Measurements from ENCODE around the gene BTC. TPM values are rescaled to one million over a fixed set of nuclear protein-coding genes. Genes with fewer than 3 reads are reported as not detected.

The BTC gene
- polyA plus RNA-seq, 1 of the 3 experiments (the other 2 are of a cell fraction): not detected

DNA sequence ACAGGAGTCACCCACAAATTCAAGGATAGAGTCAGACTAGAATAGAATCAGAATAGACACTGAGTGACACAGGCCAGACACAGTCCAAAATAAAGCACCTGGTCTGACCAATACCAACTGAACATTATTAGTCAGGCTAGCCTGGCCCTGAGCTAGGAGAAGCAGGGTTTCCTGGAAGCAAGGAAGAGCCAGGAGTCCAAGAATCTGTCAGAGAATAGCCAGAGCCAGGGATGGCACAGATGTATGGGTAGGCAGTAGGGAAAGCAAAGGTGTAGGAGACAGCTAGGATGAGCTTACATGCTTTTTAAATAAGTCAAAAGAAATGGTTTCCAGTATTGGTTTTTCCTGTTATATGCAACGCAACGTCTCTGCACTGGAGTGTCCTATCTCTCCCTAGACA is 3.7 kb downstream of the BTC start:
- Histone ChIP-seq H3F3A (replicated peaks; ENCODE audit: insufficient read depth) (no peaks in the 10 kb centered on the region), H2AFZ (ENCODE audit: low read depth) (no peak overlapping the region), H3K4me3 (ENCODE audit: low read depth in 2 of 2, low read length in 1 of 2) (no peak overlapping the region), H3K36me3 (replicated peaks in 1 of 2; ENCODE audit: control insufficient read depth in 1 of 2, insufficient read depth in 2 of 2, low read length in 1 of 2) (no peaks in the 10 kb centered on the region), H3K9ac (no peak overlapping the region), H4K20me1 (ENCODE audit: insufficient read depth) (no peaks in the 10 kb centered on the region), H3K4me1 (ENCODE audit: control insufficient read depth in 1 of 2, insufficient read depth in 2 of 2, low read depth in 1 of 2, low read length in 1 of 2) (no peaks in the 10 kb centered on the region), H3K9me2 (no peaks in the 10 kb centered on the region), H3K79me2 (ENCODE audit: insufficient read depth) (no peaks in the 10 kb centered on the region), H3K27ac (ENCODE audit: low read depth in 2 of 2, low read length in 1 of 2) (no peak overlapping the region), H3K27me3 (ENCODE audit: insufficient read depth) (peaks cover 24% of the 10 kb centered on the region; the same call in 1 of the 2 replicates), H3K4me2 (no peak overlapping the region), H3K9me3 (no peaks in the 10 kb centered on the region)
- ChIA-PET CTCF (no interaction called here), POLR2A (no interaction called here)
- WGBS (ENCODE audit: low lambda C conversion rate): 20% methylated on average over 2 of the region's 2 CpGs
- DNase-seq: no peak
- TF ChIP-seq TEAD4 (IDR thresholded peaks at IDR 0.05; ENCODE audit: borderline replicate concordance, insufficient read depth) (no peak), RAD21 (IDR thresholded peaks at IDR 0.05; ENCODE audit: low read length) (no peak), NFIC (IDR thresholded peaks at IDR 0.05; ENCODE audit: borderline replicate concordance) (no peak), SMC3 (IDR thresholded peaks at IDR 0.05; ENCODE audit: low read depth, low read length) (no peak), POLR2AphosphoS5 (IDR thresholded peaks at IDR 0.05; ENCODE audit: low read depth, low read length) (no peak), FOXM1 (IDR thresholded peaks at IDR 0.05; ENCODE audit: low read depth) (no peak), JUND (IDR thresholded peaks at IDR 0.05) (no peak), EP300 (IDR thresholded peaks at IDR 0.05; ENCODE audit: borderline replicate concordance in 1 of 2, low read depth in 1 of 2, low read length in 1 of 2) (no peak), MEF2A (IDR thresholded peaks at IDR 0.05; ENCODE audit: borderline replicate concordance, low read depth) (no peak), NRF1 (IDR thresholded peaks at IDR 0.05; ENCODE audit: low read depth, low read length) (no peak), CHD2 (IDR thresholded peaks at IDR 0.05; ENCODE audit: low read length, partially characterized antibody) (no peak), MXI1 (IDR thresholded peaks at IDR 0.05; ENCODE audit: low read depth, low read length) (no peak), TAF1 (IDR thresholded peaks at IDR 0.05; ENCODE audit: borderline replicate concordance, low read depth, low read length) (no peak), RCOR1 (IDR thresholded peaks at IDR 0.05; ENCODE audit: low read length) (no peak)
- TF ChIP-seq, protein P1, sequence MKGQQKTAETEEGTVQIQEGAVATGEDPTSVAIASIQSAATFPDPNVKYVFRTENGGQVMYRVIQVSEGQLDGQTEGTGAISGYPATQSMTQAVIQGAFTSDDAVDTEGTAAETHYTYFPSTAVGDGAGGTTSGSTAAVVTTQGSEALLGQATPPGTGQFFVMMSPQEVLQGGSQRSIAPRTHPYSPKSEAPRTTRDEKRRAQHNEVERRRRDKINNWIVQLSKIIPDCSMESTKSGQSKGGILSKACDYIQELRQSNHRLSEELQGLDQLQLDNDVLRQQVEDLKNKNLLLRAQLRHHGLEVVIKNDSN (IDR thresholded peaks at IDR 0.05; ENCODE audit: borderline replicate concordance, low read depth): no peak
- TF ChIP-seq, protein P2, sequence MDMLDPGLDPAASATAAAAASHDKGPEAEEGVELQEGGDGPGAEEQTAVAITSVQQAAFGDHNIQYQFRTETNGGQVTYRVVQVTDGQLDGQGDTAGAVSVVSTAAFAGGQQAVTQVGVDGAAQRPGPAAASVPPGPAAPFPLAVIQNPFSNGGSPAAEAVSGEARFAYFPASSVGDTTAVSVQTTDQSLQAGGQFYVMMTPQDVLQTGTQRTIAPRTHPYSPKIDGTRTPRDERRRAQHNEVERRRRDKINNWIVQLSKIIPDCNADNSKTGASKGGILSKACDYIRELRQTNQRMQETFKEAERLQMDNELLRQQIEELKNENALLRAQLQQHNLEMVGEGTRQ (IDR thresholded peaks at IDR 0.05; ENCODE audit: borderline replicate concordance, low read depth, low read length): no peak

DNA sequence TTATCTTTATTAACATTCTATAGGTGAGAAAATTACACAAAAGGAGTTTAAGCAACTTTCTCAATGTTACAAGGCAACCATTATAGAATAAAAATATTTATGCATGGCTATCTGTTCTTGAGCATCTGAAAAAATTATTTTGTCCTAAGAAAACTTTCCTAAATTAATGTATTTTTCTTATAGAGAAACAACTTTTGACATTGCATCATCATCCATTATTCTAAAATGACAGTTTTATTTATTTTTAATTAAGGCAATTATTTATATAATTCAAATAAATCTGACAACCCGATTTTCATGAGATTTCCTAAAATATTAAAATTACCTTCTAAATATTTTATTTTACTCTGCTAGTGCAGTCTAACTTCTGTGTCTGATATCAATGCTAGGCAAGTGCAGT is 4.8 kb downstream of the BTC start:
- ChIA-PET CTCF (no interaction called here), POLR2A (no interaction called here)
- no peak overlapping the region for H3K9ac ChIP-seq
- H3K4me2 ChIP-seq: no peak overlapping the region
- no peak overlapping the region for H2AFZ ChIP-seq (ENCODE audit: low read depth)
- DNase-seq: no peak
- no peaks in the 10 kb centered on the region for H3K9me3 ChIP-seq
- H3K79me2 ChIP-seq (ENCODE audit: insufficient read depth): no peaks in the 10 kb centered on the region
- no peaks in the 10 kb centered on the region for H3K9me2 ChIP-seq
- H4K20me1 ChIP-seq (ENCODE audit: insufficient read depth): no peaks in the 10 kb centered on the region
- H3K27me3 ChIP-seq (ENCODE audit: insufficient read depth): peaks cover 24% of the 10 kb centered on the region; the same call in 1 of the 2 replicates
- H3K27ac ChIP-seq (ENCODE audit: low read depth in 2 of 2, low read length in 1 of 2): no peak overlapping the region
- H3K4me3 ChIP-seq (ENCODE audit: low read depth in 2 of 2, low read length in 1 of 2): no peak overlapping the region
- H3K36me3 ChIP-seq (replicated peaks in 1 of 2; ENCODE audit: control insufficient read depth in 1 of 2, insufficient read depth in 2 of 2, low read length in 1 of 2): no peaks in the 10 kb centered on the region
- WGBS (ENCODE audit: low lambda C conversion rate): 0% methylated on average over 1 of the region's 1 CpG
- no peaks in the 10 kb centered on the region for H3F3A ChIP-seq (replicated peaks; ENCODE audit: insufficient read depth)
- no peaks in the 10 kb centered on the region for H3K4me1 ChIP-seq (ENCODE audit: control insufficient read depth in 1 of 2, insufficient read depth in 2 of 2, low read depth in 1 of 2, low read length in 1 of 2)
- TF ChIP-seq, protein P3, sequence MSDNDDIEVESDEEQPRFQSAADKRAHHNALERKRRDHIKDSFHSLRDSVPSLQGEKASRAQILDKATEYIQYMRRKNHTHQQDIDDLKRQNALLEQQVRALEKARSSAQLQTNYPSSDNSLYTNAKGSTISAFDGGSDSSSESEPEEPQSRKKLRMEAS (IDR thresholded peaks at IDR 0.05; ENCODE audit: low read depth): no peak
- TF ChIP-seq GATA2 (CRISPR knock-in tag; IDR thresholded peaks at IDR 0.05) (no peak), NRF1 (IDR thresholded peaks at IDR 0.05; ENCODE audit: low read depth, low read length) (no peak), POLR2AphosphoS5 (IDR thresholded peaks at IDR 0.05; ENCODE audit: low read depth, low read length) (no peak), RXRA (IDR thresholded peaks at IDR 0.05; ENCODE audit: borderline replicate concordance, low read depth) (no peak), TCF12 (IDR thresholded peaks at IDR 0.05) (no peak), MXI1 (IDR thresholded peaks at IDR 0.05; ENCODE audit: low read depth, low read length) (no peak)
- TF ChIP-seq, protein P4, sequence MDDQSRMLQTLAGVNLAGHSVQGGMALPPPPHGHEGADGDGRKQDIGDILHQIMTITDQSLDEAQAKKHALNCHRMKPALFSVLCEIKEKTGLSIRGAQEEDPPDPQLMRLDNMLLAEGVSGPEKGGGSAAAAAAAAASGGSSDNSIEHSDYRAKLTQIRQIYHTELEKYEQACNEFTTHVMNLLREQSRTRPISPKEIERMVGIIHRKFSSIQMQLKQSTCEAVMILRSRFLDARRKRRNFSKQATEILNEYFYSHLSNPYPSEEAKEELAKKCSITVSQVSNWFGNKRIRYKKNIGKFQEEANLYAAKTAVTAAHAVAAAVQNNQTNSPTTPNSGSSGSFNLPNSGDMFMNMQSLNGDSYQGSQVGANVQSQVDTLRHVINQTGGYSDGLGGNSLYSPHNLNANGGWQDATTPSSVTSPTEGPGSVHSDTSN (IDR thresholded peaks at IDR 0.05): no peak
- TF ChIP-seq, protein P5, sequence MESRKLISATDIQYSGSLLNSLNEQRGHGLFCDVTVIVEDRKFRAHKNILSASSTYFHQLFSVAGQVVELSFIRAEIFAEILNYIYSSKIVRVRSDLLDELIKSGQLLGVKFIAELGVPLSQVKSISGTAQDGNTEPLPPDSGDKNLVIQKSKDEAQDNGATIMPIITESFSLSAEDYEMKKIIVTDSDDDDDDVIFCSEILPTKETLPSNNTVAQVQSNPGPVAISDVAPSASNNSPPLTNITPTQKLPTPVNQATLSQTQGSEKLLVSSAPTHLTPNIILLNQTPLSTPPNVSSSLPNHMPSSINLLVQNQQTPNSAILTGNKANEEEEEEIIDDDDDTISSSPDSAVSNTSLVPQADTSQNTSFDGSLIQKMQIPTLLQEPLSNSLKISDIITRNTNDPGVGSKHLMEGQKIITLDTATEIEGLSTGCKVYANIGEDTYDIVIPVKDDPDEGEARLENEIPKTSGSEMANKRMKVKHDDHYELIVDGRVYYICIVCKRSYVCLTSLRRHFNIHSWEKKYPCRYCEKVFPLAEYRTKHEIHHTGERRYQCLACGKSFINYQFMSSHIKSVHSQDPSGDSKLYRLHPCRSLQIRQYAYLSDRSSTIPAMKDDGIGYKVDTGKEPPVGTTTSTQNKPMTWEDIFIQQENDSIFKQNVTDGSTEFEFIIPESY (IDR thresholded peaks at IDR 0.05; ENCODE audit: borderline replicate concordance, low read depth): no peak
- TF ChIP-seq, protein P6, sequence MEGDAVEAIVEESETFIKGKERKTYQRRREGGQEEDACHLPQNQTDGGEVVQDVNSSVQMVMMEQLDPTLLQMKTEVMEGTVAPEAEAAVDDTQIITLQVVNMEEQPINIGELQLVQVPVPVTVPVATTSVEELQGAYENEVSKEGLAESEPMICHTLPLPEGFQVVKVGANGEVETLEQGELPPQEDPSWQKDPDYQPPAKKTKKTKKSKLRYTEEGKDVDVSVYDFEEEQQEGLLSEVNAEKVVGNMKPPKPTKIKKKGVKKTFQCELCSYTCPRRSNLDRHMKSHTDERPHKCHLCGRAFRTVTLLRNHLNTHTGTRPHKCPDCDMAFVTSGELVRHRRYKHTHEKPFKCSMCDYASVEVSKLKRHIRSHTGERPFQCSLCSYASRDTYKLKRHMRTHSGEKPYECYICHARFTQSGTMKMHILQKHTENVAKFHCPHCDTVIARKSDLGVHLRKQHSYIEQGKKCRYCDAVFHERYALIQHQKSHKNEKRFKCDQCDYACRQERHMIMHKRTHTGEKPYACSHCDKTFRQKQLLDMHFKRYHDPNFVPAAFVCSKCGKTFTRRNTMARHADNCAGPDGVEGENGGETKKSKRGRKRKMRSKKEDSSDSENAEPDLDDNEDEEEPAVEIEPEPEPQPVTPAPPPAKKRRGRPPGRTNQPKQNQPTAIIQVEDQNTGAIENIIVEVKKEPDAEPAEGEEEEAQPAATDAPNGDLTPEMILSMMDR (IDR thresholded peaks at IDR 0.05): no peak

Measured in SK-N-SH (cell line).